ENCODE data around the gene B9D1.

Gene B9D1

GRCh38 chr17:19359151-19359550 lies 3.4 kb downstream of the B9D1 start:
- H2AFZ ChIP-seq (ENCODE audit: low read length), result no peak overlapping the region
- DNase-seq, result no peak
- no peaks in the 10 kb centered on the region for H4K20me1 ChIP-seq (ENCODE audit: insufficient read depth, low read length)
- no peaks in the 10 kb centered on the region for H3K27me3 ChIP-seq (replicated peaks; ENCODE audit: insufficient read depth, low read length)
- H3K9me3 ChIP-seq (replicated peaks; ENCODE audit: insufficient read depth, low read length), result no peaks in the 10 kb centered on the region
- TF ChIP-seq EZH2phosphoT487 (IDR thresholded peaks at IDR 0.05; ENCODE audit: low read length) (no peak), CTCF (IDR thresholded peaks at IDR 0.05; ENCODE audit: low read length) (no peak), EZH2 (optimal IDR thresholded peaks at IDR 0.05; ENCODE audit: low read depth, low read length) (no peak)
- H3K27ac ChIP-seq (ENCODE audit: low read length), result no peak overlapping the region
- no peak overlapping the region for H3K4me2 ChIP-seq (ENCODE audit: low read depth, low read length)
- H3K9ac ChIP-seq (ENCODE audit: low read length), result no peak overlapping the region
- H3K4me3 ChIP-seq (ENCODE audit: low read length), result no peak overlapping the region
- H3K4me1 ChIP-seq (ENCODE audit: low read length), result peaks cover 8% of the 10 kb centered on the region
- no peaks in the 10 kb centered on the region for H3F3A ChIP-seq (ENCODE audit: insufficient read depth, low read length)
- H3K36me3 ChIP-seq (replicated peaks; ENCODE audit: insufficient read depth, low read length), result no peaks in the 10 kb centered on the region
- H3K9me2 ChIP-seq (replicated peaks; ENCODE audit: insufficient read depth, low read length), result no peaks in the 10 kb centered on the region
- H3K79me2 ChIP-seq (ENCODE audit: low read length), result no peaks in the 10 kb centered on the region

- H4K20me1 ChIP-seq (ENCODE audit: insufficient read depth, low read length), result no peaks in the 10 kb centered on the region
- no peaks in the 10 kb centered on the region for H3K27me3 ChIP-seq (replicated peaks; ENCODE audit: insufficient read depth, low read length)
- H3K9me2 ChIP-seq (replicated peaks; ENCODE audit: insufficient read depth, low read length), result no peaks in the 10 kb centered on the region
- no peak for DNase-seq
- no peak overlapping the region for H2AFZ ChIP-seq (ENCODE audit: low read length)
- peaks cover 5% of the 10 kb centered on the region; the same call in 1 of the 2 replicates for H3K4me1 ChIP-seq (ENCODE audit: low read length)
- no peaks in the 10 kb centered on the region for H3K36me3 ChIP-seq (replicated peaks; ENCODE audit: insufficient read depth, low read length)
- H3K79me2 ChIP-seq (ENCODE audit: low read length), result no peaks in the 10 kb centered on the region
- TF ChIP-seq CTCF (IDR thresholded peaks at IDR 0.05; ENCODE audit: low read length) (no peak), EZH2 (optimal IDR thresholded peaks at IDR 0.05; ENCODE audit: low read depth, low read length) (no peak), EZH2phosphoT487 (IDR thresholded peaks at IDR 0.05; ENCODE audit: low read length) (no peak)
- H3K27ac ChIP-seq (ENCODE audit: low read length), result no peak overlapping the region
- no peaks in the 10 kb centered on the region for H3F3A ChIP-seq (ENCODE audit: insufficient read depth, low read length)
- H3K4me2 ChIP-seq (ENCODE audit: low read depth, low read length), result no peak overlapping the region
- H3K9me3 ChIP-seq (replicated peaks; ENCODE audit: insufficient read depth, low read length), result no peaks in the 10 kb centered on the region
- no peak overlapping the region for H3K4me3 ChIP-seq (ENCODE audit: low read length)
- H3K9ac ChIP-seq (ENCODE audit: low read length), result no peak overlapping the region
Measured at GRCh38 chr17:19357761-19358160, 4.8 kb downstream of the B9D1 start.

GRCh38 chr17:19357351-19357750 lies 5.2 kb downstream of the B9D1 start:
- Histone ChIP-seq H3K79me2 (ENCODE audit: low read length) (no peaks in the 10 kb centered on the region), H3K4me2 (ENCODE audit: low read depth, low read length) (no peak overlapping the region), H3F3A (ENCODE audit: insufficient read depth, low read length) (no peaks in the 10 kb centered on the region), H3K4me1 (ENCODE audit: low read length) (peaks cover 5% of the 10 kb centered on the region; the same call in 1 of the 2 replicates), H3K9ac (ENCODE audit: low read length) (no peak overlapping the region), H3K27me3 (replicated peaks; ENCODE audit: insufficient read depth, low read length) (no peaks in the 10 kb centered on the region), H4K20me1 (ENCODE audit: insufficient read depth, low read length) (no peaks in the 10 kb centered on the region), H2AFZ (ENCODE audit: low read length) (no peak overlapping the region), H3K4me3 (ENCODE audit: low read length) (no peak overlapping the region), H3K9me2 (replicated peaks; ENCODE audit: insufficient read depth, low read length) (no peaks in the 10 kb centered on the region), H3K36me3 (replicated peaks; ENCODE audit: insufficient read depth, low read length) (no peaks in the 10 kb centered on the region), H3K27ac (ENCODE audit: low read length) (no peak overlapping the region), H3K9me3 (replicated peaks; ENCODE audit: insufficient read depth, low read length) (no peaks in the 10 kb centered on the region)
- no peak for TF ChIP-seq EZH2 (optimal IDR thresholded peaks at IDR 0.05; ENCODE audit: low read depth, low read length)
- TF ChIP-seq CTCF (IDR thresholded peaks at IDR 0.05; ENCODE audit: low read length), result no peak
- no peak for TF ChIP-seq EZH2phosphoT487 (IDR thresholded peaks at IDR 0.05; ENCODE audit: low read length)
- no peak for DNase-seq

Data from MM.1S (cell line).